Iris pigment epithelial cell (primary cell): ENCODE results near the gene IGFBPL1.
A peak's percentile ranks its signal among the peaks of the same experiment; 100 is the strongest.
"Not testable (repeated sequence)": the region's sequence is repeated elsewhere in the genome, so short reads cannot be mapped to it uniquely, and the experiment has no call there.

Experiments
- DNase-seq: peaks from one replicate; pipeline ENCODE4 v3.0.0-alpha.2; 2011; ENCODE audit warnings: low read depth

The IGFBPL1 gene, protein sequence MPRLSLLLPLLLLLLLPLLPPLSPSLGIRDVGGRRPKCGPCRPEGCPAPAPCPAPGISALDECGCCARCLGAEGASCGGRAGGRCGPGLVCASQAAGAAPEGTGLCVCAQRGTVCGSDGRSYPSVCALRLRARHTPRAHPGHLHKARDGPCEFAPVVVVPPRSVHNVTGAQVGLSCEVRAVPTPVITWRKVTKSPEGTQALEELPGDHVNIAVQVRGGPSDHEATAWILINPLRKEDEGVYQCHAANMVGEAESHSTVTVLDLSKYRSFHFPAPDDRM

GRCh38 chr9:38423973-38424843 is at the start of gene IGFBPL1:
IGFBPL1 (minus strand) TSS chr9:38424454; CDS start chr9:38424424, 30 bp downstream.
- DNase-seq, result peak; percentile 16

DNA sequence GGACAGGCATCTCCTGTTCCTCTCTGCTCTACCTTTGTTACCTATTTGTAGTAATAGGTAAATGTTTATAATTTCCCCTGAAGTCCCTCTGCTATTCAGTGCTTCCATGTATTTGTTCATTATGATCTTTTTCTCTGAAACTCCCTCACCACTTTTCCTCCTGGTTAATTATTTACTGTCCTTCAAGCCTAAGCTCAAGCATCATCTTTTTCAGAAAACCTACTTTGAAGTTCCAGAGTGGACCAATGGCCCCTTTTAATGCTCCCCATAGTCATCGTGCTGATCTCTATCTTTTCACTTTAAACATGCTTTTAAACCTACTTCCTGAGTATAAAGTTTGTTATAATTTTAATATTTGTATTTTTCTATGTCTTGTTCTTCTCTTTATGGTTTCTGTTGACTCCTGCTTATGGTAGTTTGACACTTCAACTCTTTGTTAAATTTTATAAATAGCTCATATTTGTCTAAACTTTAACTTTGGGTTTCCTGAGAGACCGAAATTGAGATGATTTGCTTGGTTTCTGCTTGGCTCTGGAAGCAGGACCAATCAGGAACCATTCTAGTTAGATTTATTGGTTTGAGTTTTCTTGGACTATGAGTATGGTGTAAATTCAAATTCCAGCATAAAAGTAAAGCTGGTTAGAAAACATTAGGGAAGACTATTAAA is 48.5 kb upstream of the IGFBPL1 start:
- not testable (repeated sequence) for DNase-seq

- no peak for DNase-seq
Measured at GRCh38 chr9:38467404-38467803, 43.1 kb upstream of the IGFBPL1 start.

DNA sequence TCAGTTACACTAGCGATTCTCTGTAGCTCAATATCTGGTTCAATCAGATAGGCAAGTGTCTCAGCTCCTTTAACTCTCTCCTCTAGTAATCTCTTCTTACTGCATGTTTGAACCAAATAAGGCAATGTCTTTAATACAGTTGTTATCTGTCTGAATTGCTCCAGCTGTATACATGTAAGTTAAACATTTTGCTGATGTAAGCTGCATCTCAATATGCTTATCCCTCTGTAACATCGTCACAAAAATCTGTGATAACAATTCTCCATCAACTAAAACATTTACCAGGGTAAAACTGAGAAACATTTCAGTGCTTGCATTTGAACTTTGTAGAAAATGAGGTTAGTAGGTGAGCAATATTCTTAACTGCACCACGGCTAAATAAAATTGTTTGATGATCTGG is 29.6 kb upstream of the IGFBPL1 start:
- DNase-seq, result no peak

- DNase-seq, result no peak
Measured at GRCh38 chr9:38451162-38451561, 26.9 kb upstream of the IGFBPL1 start.

- no peak for DNase-seq
Measured at GRCh38 chr9:38447703-38448102, 23.4 kb upstream of the IGFBPL1 start.

- no peak for DNase-seq
Measured at GRCh38 chr9:38445154-38446043, 21.1 kb upstream of the IGFBPL1 start.

DNA sequence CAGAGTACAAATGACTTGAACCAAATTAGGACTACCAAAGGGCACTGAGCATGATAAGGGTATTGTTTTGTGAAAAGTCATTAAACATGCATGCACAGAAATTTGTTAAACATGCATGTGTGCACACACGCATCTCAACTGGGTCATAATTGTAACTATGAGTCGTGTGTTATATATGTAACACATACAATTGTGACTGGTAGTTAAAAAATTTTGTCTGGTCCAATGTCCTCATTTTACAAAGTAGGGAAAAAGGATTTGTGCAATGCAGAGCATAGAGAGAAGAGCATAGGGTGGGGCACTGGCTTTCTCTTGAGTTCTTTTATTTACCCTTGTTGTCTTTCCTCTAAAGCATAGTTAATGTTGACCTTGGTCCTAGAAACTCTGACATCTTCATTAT is 19.3 kb upstream of the IGFBPL1 start:
- DNase-seq, result no peak

- DNase-seq, result peak; percentile 43
Measured at GRCh38 chr9:38443181-38443580, 18.9 kb upstream of the IGFBPL1 start.

DNA sequence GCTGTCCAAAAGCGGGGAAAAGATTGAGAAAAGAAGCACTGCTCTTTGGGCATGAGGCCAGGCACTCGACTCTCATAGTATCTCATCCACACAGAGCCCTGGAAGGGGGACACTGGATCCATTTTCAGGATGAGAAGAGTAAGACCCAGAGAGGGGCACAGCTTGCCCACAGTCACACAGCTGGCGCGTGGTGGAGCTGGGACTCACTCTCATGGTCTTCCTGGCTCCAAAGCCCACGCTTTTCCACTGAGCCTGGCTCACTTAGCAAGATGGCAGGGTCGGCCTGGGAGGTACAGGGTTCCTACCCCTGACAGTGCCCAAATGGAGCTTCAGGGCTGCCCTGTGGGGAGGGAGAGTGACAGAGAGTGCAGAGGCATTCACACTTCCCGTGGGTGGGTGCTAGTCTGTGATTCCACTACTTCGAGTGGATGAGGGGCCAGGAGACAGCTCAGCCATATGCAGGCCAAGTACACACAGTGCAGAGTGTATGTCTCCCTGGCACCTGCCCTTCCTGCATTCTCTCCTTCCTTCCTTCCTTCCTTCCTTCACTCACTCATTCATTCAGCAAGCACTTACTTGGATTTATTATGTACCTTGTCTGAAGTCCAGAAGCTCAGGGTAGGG is 18.3 kb upstream of the IGFBPL1 start:
- no peak for DNase-seq

- DNase-seq, result no peak
Measured at GRCh38 chr9:38441347-38442085, 17.3 kb upstream of the IGFBPL1 start.

- no peak for DNase-seq
Measured at GRCh38 chr9:38440516-38440915, 16.3 kb upstream of the IGFBPL1 start.

DNA sequence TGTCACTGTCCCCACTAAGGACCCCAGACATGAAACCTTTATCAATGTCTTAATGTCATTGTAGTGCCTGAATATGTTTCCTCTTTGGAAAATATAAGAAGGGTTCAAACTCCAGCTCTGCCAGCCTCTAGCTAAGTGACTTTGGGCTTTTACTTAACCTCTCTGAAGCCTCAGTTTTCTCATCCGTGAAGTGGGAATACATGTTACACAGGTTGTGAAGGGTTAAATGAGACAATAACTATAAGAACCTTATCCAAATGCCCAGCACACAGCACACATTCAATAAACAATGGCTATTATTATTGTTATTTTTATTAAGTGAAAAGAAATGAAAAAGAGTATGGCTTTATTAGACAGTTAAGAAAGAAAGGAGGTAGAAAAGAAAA is 15.7 kb upstream of the IGFBPL1 start:
- no peak for DNase-seq

DNA sequence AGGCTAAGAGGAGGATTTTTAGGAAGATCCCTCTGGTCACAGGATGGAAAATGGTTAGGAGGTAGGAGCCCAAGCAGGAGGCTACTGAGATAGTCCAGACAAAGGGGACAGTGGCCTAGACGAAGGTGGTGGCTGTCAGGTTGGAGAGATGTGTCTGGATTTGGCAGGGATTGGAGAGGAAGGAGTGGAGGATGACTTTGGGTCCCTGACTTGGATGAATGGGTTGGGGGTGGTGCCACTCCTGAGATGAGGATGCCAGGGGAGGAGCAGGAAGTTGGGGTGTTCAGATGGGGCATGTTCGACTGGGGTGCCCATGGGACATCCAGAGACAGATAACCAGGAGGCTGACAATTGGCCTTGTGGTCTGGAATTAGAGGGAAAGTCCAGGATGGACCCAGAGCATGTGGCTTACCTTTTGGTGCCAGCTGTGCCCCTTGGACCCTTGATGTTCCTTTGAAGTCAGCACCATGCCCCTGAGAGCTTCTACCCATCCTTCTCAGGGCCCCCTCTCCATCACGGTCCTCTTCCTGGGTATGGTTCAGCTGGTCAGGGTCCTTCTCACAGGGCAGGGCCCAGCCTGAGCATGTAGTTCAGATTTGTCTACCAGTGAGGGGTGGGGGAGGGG is 15.1 kb upstream of the IGFBPL1 start:
- DNase-seq, result no peak

GRCh38 chr9:38437193-38437823 is 13.1 kb upstream of the IGFBPL1 start:
- peak; percentile 46 for DNase-seq

- DNase-seq, result no peak
Measured at GRCh38 chr9:38436708-38437107, 12.5 kb upstream of the IGFBPL1 start.

- DNase-seq, result no peak
Measured at GRCh38 chr9:38435521-38435920, 11.3 kb upstream of the IGFBPL1 start.

DNA sequence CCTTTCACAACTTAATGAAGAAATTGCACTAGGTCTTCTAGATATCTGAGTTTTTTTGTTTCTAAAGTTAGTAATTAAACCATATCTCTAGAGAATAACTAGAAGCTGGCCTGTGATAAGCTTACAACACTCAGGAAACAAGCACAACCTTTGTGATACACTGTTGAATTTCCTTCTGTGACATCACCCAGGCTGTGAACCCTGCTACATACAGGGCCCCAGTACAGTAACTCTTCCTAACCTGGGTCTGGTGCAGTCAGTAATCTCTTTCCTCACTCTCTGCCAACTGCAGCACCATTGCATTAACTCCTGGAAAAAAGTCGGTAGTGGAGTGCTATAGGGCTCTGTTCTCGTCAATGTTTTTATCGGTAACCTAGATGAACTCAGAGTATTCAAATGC is 10.6 kb upstream of the IGFBPL1 start:
- no peak for DNase-seq

- DNase-seq, result no peak
Measured at GRCh38 chr9:38434365-38434764, 10.1 kb upstream of the IGFBPL1 start.
